Kidney (tissue), 14 donors: Measurements from ENCODE around the gene OBSCN. TPM values are rescaled to one million over a fixed set of nuclear protein-coding genes. Genes with fewer than 3 reads are reported as not detected.
"Not testable (repeated sequence)": the region's sequence is repeated elsewhere in the genome, so short reads cannot be mapped to it uniquely, and the experiment has no call there.

Source experiments
- DNase-seq, 5 donors: peaks; one replicate each; pipeline ENCODE4 v3.0.0-alpha.2; 2013 to 2020
- FAIRE-seq: peaks from 2 replicates; lab custom pipeline; 2012; peaks lifted over from hg19 to GRCh38; lab: Jason Lieb, UNC
- H3K27ac ChIP-seq, 2 donors: one replicate each; pipeline ENCODE4 v1.7.0; 2013; ENCODE audit warnings: low read depth in 2 of 2, low read length in 2 of 2, inconsistent platforms in 1 of 2
- H3K27me3 ChIP-seq: one replicate; pipeline ENCODE4 v1.7.1; 2013; ENCODE audit warnings: low read length, inconsistent platforms; ENCODE audit not compliant: control insufficient read depth, insufficient read depth
- H3K36me3 ChIP-seq, 3 donors: one replicate each; pipeline versions ENCODE4 v1.7.0 to v1.7.1; 2013; ENCODE audit warnings: low read length in 3 of 3, control low read depth in 1 of 3, inconsistent platforms in 1 of 3; ENCODE audit not compliant: insufficient read depth in 3 of 3, control insufficient read depth in 2 of 3
- H3K4me1 ChIP-seq, 3 donors: one replicate each; pipeline versions ENCODE4 v1.7.0 to v1.7.1; 2013; ENCODE audit warnings: low read length in 3 of 3, inconsistent platforms in 1 of 3, low read depth in 1 of 3; ENCODE audit not compliant: control insufficient read depth in 2 of 3, insufficient read depth in 2 of 3
- H3K4me3 ChIP-seq, 3 donors: one replicate each; pipeline versions ENCODE4 v1.7.0 to v1.8.1; 2013; ENCODE audit warnings: low read length in 3 of 3, control low read depth in 1 of 3, inconsistent platforms in 1 of 3
- H3K9ac ChIP-seq, 3 donors: one replicate each; pipeline versions ENCODE4 v1.7.0 to v1.7.1; 2013; ENCODE audit warnings: low read length in 3 of 3, control low read depth in 1 of 3, inconsistent platforms in 1 of 3
- H3K9me3 ChIP-seq, 3 donors: one replicate each; pipeline versions ENCODE4 v1.7.0 to v1.7.1; 2013; ENCODE audit warnings: low read length in 3 of 3, control low read depth in 1 of 3, inconsistent platforms in 1 of 3; ENCODE audit not compliant: control insufficient read depth in 2 of 3, insufficient read depth in 1 of 3
- intact Hi-C: fragments of 100-400 bp; cut with DNase I; formaldehyde crosslinking; loops from one replicate; pipeline ENCODE4 v1.11.1; 2022
- polyA plus RNA-seq: library from polyadenylated mRNA; stranded (reverse); fragments of 350-450 nt; fragmentation: Illumina TruSeq; extraction: RNeasy Lipid Tissue Mini Kit (QIAGEN cat#74804); gene quantifications from one replicate; pipeline ENCODE4 v1.2.3, GENCODE V29; 2014; ENCODE audit warnings: low read depth, low replicate concordance; ENCODE audit not compliant: insufficient read depth
- total RNA-seq: library from RNA; stranded (reverse); fragmentation: NEBNext Ultra II Directional; extraction: Animal tissue kit (Norgen Biotek cat#: 25700); gene quantifications from one replicate; pipeline ENCODE4 v1.2.1, GENCODE V29; 2021
- TF ChIP-seq, protein P1 (sequence below): IDR thresholded peaks from 3 replicates; pipeline ENCODE4 v1.5.1; 2012; ENCODE audit warnings: mild to moderate bottlenecking, moderate library complexity, borderline replicate concordance; ENCODE audit not compliant: insufficient read depth; ENCODE audit errors: extremely low read depth
- donor health status: control.
- donor health status: control.
- donor health status: control.
- donor health status: control.
- donor health status: control.
- donor health status: DM: yes; HTN: yes; CAD: no.
- donor health status: Normal renal cell carcinoma (clear cell type).

The OBSCN gene
- total and polyA plus RNA-seq, 2 donors from 2014 or later: 14.5 to 30.0 TPM

- no peaks in the 10 kb centered on the region for H3K27me3 ChIP-seq
- intact Hi-C loops: no loop called here
- no peaks in the 10 kb centered on the region for H3K9me3 ChIP-seq
- no peak overlapping the region for H3K4me3 ChIP-seq
- DNase-seq (peak in 2 of 5 donors; percentile 18 to 31), FAIRE-seq (no peak)
- no peak overlapping the region for H3K27ac ChIP-seq
- H3K4me1 ChIP-seq: peaks cover 0 to 4% (median 0%) of the 10 kb centered on the region in 3 donors
- no peak overlapping the region for H3K9ac ChIP-seq
- TF ChIP-seq, protein P1, sequence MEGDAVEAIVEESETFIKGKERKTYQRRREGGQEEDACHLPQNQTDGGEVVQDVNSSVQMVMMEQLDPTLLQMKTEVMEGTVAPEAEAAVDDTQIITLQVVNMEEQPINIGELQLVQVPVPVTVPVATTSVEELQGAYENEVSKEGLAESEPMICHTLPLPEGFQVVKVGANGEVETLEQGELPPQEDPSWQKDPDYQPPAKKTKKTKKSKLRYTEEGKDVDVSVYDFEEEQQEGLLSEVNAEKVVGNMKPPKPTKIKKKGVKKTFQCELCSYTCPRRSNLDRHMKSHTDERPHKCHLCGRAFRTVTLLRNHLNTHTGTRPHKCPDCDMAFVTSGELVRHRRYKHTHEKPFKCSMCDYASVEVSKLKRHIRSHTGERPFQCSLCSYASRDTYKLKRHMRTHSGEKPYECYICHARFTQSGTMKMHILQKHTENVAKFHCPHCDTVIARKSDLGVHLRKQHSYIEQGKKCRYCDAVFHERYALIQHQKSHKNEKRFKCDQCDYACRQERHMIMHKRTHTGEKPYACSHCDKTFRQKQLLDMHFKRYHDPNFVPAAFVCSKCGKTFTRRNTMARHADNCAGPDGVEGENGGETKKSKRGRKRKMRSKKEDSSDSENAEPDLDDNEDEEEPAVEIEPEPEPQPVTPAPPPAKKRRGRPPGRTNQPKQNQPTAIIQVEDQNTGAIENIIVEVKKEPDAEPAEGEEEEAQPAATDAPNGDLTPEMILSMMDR: no peak
- H3K36me3 ChIP-seq: no peaks in the 10 kb centered on the region
Measured at GRCh38 chr1:228185641-228185965, 22.2 kb upstream of the OBSCN start.

DNA sequence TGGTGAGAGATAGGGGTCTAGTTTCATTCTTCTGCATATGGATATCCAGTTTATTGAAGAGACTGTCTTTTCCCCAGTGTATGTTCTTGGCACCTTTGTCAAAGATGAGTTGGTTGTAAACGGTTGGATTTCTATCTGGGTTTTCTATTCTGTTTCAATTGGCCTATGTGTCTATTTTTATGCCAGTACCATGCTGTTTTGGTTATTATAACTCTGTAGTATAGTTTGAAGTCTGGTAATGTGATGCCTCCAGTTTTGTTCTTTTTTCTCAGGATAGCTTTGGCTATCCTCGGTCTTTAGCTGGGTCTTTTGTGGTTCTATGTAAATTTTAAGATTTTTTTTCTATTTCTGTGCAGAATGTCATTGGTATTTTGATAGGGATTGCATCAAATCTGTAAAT, 19.6 kb upstream of the OBSCN start:
- intact Hi-C loops, FAIRE-seq, H3K36me3 ChIP-seq, H3K27ac ChIP-seq, H3K27me3 ChIP-seq, H3K9ac ChIP-seq, DNase-seq, H3K4me1 ChIP-seq, H3K9me3 ChIP-seq, H3K4me3 ChIP-seq: not testable (repeated sequence)

DNA sequence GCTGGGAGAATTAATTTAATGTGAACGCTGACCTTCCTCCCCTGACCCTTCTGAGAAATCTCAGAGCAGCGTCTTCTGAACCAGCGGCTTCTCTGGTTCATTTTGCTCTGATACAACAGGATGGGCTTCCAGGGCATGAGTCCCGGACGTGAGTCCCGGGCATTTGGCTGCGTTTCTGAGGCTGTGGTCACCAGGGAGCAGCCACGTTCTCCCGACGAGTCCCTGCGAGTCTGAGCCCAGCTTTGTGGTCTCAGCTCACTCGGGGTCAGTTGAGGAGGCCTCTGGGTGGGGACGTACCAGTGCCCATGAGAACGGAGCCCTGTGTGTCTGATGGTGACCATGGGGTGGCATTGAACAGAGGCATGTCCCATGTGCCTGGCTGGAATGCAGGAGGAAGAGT, 17.7 kb upstream of the OBSCN start:
- no peak for FAIRE-seq
- peak in 2 of 5 donors; percentile 19 to 43 for DNase-seq
- no peaks in the 10 kb centered on the region for H3K27me3 ChIP-seq
- H3K9me3 ChIP-seq: no peaks in the 10 kb centered on the region
- no peaks in the 10 kb centered on the region for H3K4me1 ChIP-seq
- no peak overlapping the region for H3K4me3 ChIP-seq
- no peaks in the 10 kb centered on the region for H3K36me3 ChIP-seq
- no peak overlapping the region for H3K27ac ChIP-seq
- H3K9ac ChIP-seq: no peak overlapping the region
- intact Hi-C loops: no loop called here
- TF ChIP-seq, protein P1: no peak

- TF ChIP-seq, protein P1: no peak
- DNase-seq: peak in 1 of 5 donors; percentile 9
- Histone ChIP-seq H3K27me3 (no peaks in the 10 kb centered on the region), H3K4me1 (no peaks in the 10 kb centered on the region), H3K9ac (no peak overlapping the region), H3K27ac (no peak overlapping the region), H3K9me3 (no peaks in the 10 kb centered on the region), H3K4me3 (no peak overlapping the region), H3K36me3 (no peaks in the 10 kb centered on the region)
- intact Hi-C loops: no loop called here
- no peak for FAIRE-seq
Measured at GRCh38 chr1:228190778-228191177, 17.1 kb upstream of the OBSCN start.
